Ascending aorta (tissue), 2 donors: ENCODE measurements around the gene TSNAXIP1. TPM values are rescaled to one million over a fixed set of nuclear protein-coding genes. Genes with fewer than 3 reads are reported as not detected.
"Not testable (repeated sequence)": the region's sequence is repeated elsewhere in the genome, so short reads cannot be mapped to it uniquely, and the experiment has no call there.

Experiments
- DNase-seq, 2 donors: peaks; one replicate each; pipeline ENCODE4 v3.0.0-alpha.2; 2019; ENCODE audit warnings: low spot score in 2 of 2
- H3K27ac ChIP-seq, 2 donors: fragments of 200-600 bp; sonication (generic); one replicate each; pipeline ENCODE4 v1.5.1; 2016 to 2017; ENCODE audit warnings: mild to moderate bottlenecking in 1 of 2
- H3K27me3 ChIP-seq: fragments of 200-600 bp; sonication (generic); one replicate; pipeline ENCODE4 v1.5.1; 2017
- H3K36me3 ChIP-seq, 2 donors: fragments of 200-600 bp; sonication (generic); one replicate each; pipeline ENCODE4 v1.5.1; 2016
- H3K4me1 ChIP-seq, 2 donors: fragments of 200-600 bp; sonication (generic); one replicate each; pipeline ENCODE4 v1.5.1; 2016 to 2017; ENCODE audit warnings: mild to moderate bottlenecking in 1 of 2
- H3K4me3 ChIP-seq, 2 donors: fragments of 200-600 bp; sonication (generic); one replicate each; pipeline ENCODE4 v1.5.1; 2016 to 2017; ENCODE audit warnings: mild to moderate bottlenecking in 1 of 2
- H3K9me3 ChIP-seq, 2 donors: fragments of 200-600 bp; sonication (generic); one replicate each; pipeline ENCODE4 v1.5.1; 2016
- CTCF ChIP-seq, 3 experiments: fragments of 200-600 bp in 2 of 3; fragments of 450-650 bp in 1 of 3; sonication (generic) in 2 of 3; IDR thresholded peaks; one replicate each; pipeline ENCODE4 v1.5.1; 2016 to 2019; ENCODE audit warnings: antibody characterized with exemption in 3 of 3, mild to moderate bottlenecking in 1 of 3, moderate library complexity in 1 of 3
- intact Hi-C: fragments of 100-400 bp; cut with DNase I; formaldehyde crosslinking; loops from one replicate; pipeline ENCODE4 v1.15.1; 2023
- total RNA-seq: library from RNA; depleted of rRNA; stranded (reverse); fragments of >200 nt; gene quantifications from one replicate; pipeline ENCODE4 v1.1.0, GENCODE V29; 2016

TSNAXIP1 gene
- total RNA-seq, 1 donor from 2014 or later: 5.4 TPM

GRCh38 chr16:67858500-67858899 is 51.8 kb downstream of the TSNAXIP1 start:
- H3K4me3 ChIP-seq: no peak overlapping the region
- peaks cover 23 to 44% of the 10 kb centered on the region in 2 donors for H3K4me1 ChIP-seq
- peaks cover 3 to 4% of the 10 kb centered on the region in 2 donors for H3K36me3 ChIP-seq
- no peaks in the 10 kb centered on the region for H3K9me3 ChIP-seq
- H3K27me3 ChIP-seq: no peaks in the 10 kb centered on the region
- no peak for TF ChIP-seq CTCF (IDR thresholded peaks at IDR 0.05)
- H3K27ac ChIP-seq: peak overlapping the region; percentile 70 to 84
- intact Hi-C loops: no loop called here
- DNase-seq: no peak

GRCh38 chr16:67860589-67861398 is 54.1 kb downstream of the TSNAXIP1 start:
- Histone ChIP-seq H3K9me3 (no peaks in the 10 kb centered on the region), H3K27ac (peak overlapping the region; percentile 90 to 95), H3K27me3 (no peaks in the 10 kb centered on the region), H3K4me1 (peaks cover 31 to 54% of the 10 kb centered on the region in 2 donors), H3K36me3 (peaks cover 9 to 15% of the 10 kb centered on the region in 2 donors), H3K4me3 (no peak overlapping the region)
- TF ChIP-seq CTCF (IDR thresholded peaks at IDR 0.05): no peak
- DNase-seq: no peak
- intact Hi-C loops: no loop called here

GRCh38 chr16:67861877-67862276 is 55.2 kb downstream of the TSNAXIP1 start:
- H3K9me3 ChIP-seq: no peaks in the 10 kb centered on the region
- no peak for TF ChIP-seq CTCF (IDR thresholded peaks at IDR 0.05)
- peak overlapping the region; percentile 90 to 95 for H3K27ac ChIP-seq
- H3K27me3 ChIP-seq: no peaks in the 10 kb centered on the region
- H3K36me3 ChIP-seq: peaks cover 20 to 25% of the 10 kb centered on the region in 2 donors
- H3K4me3 ChIP-seq: no peak overlapping the region
- peaks cover 31 to 51% of the 10 kb centered on the region in 2 donors for H3K4me1 ChIP-seq
- DNase-seq: no peak
- intact Hi-C loops: loop anchor here (2.0 kb wide), 1 partner anchor 15 kb away; the partner anchor contains the start of genes CENPT and NUTF2

GRCh38 chr16:67862623-67863583 is 56.2 kb downstream of the TSNAXIP1 start:
- no peak for TF ChIP-seq CTCF (IDR thresholded peaks at IDR 0.05)
- DNase-seq: peak; percentile 65 to 95

GRCh38 chr16:67864044-67864443 is 57.4 kb downstream of the TSNAXIP1 start:
- Histone ChIP-seq H3K27ac (peak overlapping the region; percentile 90 to 95), H3K4me3 (peak overlapping the region in 1 of 2 donors; percentile 20), H3K36me3 (peaks cover 40 to 47% of the 10 kb centered on the region in 2 donors)

More at GRCh38 chr16:67862623-67863583, 56.2 kb downstream of the TSNAXIP1 start:
- Histone ChIP-seq H3K27ac (peak overlapping the region; percentile 90 to 95), H3K4me1 (peaks cover 26 to 42% of the 10 kb centered on the region in 2 donors), H3K36me3 (peaks cover 30 to 36% of the 10 kb centered on the region in 2 donors), H3K9me3 (no peaks in the 10 kb centered on the region), H3K27me3 (no peaks in the 10 kb centered on the region), H3K4me3 (peak overlapping the region; percentile 17 to 29)
- intact Hi-C loops: loop anchor here (1.0 to 2.0 kb wide), 2 partner anchors 16 to 21 kb away; partner anchors contain the start of genes CENPT, NUTF2 and THAP11

More at GRCh38 chr16:67864044-67864443, 57.4 kb downstream of the TSNAXIP1 start:
- intact Hi-C loops, H3K27me3 ChIP-seq, DNase-seq, H3K9me3 ChIP-seq: not testable (repeated sequence)
- H3K4me1 ChIP-seq: peaks cover 23 to 39% of the 10 kb centered on the region in 2 donors
